NCI-H524 (cell line): ENCODE measurements around the gene SMURF1.
"Not testable (repeated sequence)": the region's sequence is repeated elsewhere in the genome, so short reads cannot be mapped to it uniquely, and the experiment has no call there.

Experiments
- DNase-seq, 2 experiments: peaks; one replicate each; lab custom pipeline; 2025; lab: John Stamatoyannopoulos, UW

Gene SMURF1

DNA sequence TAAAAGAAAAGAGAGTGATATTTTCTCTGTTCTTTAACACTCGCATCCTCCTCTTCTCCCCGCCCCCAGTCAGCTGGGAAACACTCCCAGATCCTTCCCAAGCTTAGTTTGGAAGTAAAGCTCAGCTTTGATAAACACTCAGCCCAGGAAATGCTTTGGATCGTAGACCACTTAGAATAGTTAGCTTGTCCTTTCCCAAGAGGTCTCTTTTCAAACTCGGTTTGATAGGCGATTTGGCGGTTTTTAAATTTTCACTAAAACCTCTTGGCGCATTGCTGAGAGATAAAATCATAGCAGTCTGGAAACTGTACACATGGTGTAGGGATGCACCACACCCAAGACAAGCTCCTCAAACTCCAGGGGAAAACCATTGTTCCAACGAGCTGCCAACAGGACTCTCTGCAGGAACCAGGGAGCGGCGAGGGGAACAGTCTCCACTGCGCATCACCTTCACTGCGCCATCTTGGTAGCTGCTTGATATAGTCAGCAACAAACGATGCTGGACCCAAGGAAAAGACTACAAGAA lies 22.3 kb downstream of the SMURF1 start:
- no peak for DNase-seq

DNA sequence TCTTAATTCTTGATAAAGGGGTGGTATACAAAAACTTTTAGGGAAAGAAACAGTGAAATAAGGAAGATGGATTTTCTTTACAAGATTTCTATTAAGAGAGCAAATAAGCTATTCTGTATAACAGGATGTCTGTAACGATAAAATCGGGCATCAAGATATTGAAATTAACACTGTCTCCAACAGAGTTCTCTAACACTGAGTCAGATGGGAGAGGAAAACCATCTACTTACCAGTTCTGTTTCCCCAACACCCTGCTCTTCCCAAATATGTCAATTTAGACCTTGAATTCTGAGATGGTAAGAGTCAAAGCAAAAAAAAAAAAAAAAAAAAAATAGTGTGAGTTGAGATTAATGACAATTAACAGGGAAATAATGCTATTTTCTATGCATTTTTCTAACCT lies 23.0 kb downstream of the SMURF1 start:
- no peak for DNase-seq

DNA sequence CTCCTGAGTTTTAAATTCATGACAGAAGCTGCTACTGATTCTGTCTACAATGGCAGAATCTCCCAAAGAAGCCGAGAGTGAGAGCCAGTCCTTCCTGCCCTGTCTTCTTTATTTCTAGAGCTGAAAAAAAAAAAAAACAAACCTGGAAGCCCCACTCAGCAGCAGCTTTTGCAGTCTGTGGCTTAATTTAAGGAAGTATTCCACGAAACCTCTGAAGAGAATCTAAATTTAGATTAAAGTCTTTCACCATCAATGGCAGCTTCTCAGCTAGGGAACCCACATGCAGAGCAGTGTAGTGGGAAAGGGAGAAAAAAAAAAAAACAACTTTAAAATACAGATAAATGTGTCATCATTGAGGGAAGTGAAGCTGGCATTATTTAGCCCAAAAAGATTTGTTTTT lies 23.4 kb downstream of the SMURF1 start:
- DNase-seq, result no peak

DNA sequence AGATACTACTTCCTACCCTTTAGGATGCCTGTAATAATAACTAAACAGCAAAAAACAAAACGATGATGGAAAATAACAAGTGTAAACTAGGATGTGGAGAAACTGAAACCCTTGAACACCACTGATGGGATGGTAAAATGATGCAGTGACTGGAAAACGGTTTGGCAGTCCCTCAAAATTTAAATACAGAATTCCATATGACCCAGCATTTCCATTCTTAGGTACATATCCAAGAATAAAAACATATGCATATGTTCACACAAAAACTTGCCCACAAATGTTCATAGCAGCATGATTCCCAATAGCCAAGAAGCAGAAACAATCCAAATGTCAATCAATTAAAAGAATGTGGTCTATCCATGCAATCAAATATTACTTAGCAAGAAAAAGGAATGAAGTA lies 25.8 kb downstream of the SMURF1 start:
- no peak for DNase-seq

DNA sequence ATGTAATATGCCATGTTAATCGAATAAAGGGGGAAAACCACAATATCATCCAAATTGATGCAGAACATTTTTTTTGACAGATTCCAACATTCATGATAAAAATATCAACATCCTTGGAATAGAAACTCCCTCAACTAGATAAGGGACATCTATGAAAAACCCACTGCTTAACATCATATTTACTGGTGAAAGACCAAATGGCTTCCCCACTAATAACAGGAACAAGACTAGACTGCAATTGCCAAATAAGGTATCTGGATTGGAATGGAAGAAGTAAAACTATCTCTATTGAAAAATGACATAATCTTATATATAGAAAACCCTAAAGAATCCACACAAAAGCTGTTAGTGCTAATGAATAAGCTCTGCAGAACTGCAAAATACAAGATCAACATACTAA lies 27.8 kb downstream of the SMURF1 start:
- no peak for DNase-seq

DNA sequence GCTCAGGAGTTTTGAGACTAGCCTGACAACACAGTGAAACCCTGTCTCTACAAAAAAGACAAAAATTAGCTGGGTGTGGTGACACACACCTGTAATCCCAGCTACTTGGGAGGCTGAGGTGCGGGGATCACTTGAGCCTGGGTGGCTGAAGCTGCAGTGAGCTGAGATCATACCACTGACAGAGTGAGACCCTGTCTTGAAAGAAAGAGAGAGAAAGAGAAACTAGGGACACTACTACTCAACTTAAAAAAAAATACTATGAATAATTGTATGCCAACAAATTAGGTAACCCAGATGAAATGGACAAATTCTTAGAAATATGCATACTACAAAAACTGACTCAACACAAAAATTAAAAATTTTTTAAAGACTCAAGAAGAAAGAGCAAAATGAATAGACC lies 28.5 kb downstream of the SMURF1 start:
- no peak for DNase-seq

DNA sequence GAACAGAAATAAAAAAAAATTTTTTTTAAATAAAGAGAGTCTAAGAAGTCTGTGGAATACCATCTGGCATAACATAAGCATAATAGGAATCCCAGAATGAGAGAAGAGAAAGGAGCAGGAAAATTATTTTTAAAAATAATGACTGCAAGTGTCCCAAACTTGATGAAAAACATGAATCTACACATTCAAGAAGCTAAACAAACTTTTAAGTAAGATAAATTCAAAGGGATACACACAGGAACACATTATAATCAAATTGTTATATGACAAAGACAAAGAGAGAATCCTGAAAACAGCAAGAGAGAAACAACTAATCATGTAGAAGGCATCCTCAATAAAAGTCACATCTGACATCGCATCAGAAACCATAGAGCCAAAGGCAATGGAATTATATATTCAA lies 30.9 kb downstream of the SMURF1 start:
- DNase-seq, result no peak

DNA sequence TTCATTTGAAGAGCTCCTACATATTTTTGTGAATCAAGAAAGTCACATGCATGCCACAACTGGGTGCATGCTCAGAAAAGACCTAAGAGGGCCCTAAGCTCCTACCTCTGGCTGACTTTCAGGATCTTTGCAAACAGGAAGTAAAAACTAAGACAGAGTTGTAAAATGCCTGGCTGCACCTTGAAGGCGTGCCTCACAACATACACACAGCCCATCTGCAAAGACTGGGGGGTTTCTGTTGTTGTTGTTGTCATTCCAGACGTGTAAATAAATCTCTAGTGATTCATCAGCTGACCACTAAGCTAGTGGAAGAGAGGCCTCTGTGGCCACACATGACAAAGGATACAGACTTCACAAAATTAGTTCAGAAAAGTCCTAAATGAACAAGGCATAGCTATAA lies 31.8 kb downstream of the SMURF1 start:
- DNase-seq, result no peak

DNA sequence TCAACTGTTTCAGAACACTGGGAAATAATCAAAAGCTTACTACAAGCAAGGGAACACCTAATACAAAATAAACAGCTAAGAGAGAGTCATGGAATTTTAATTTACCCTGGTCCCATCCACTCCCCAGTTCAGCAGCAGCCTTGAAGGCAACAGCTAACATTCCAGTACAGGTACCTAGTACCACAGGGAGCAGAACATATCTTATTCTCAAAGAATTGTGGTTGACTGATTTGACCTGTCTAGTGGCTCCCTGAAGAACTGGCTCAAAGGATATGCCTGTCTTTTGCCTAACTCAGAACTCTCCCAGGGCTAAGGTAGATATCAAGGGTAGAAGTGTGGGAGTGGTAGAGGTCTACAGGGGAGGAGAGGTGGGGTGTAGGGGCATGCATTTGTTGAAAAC lies 32.3 kb downstream of the SMURF1 start:
- DNase-seq, result no peak

DNA sequence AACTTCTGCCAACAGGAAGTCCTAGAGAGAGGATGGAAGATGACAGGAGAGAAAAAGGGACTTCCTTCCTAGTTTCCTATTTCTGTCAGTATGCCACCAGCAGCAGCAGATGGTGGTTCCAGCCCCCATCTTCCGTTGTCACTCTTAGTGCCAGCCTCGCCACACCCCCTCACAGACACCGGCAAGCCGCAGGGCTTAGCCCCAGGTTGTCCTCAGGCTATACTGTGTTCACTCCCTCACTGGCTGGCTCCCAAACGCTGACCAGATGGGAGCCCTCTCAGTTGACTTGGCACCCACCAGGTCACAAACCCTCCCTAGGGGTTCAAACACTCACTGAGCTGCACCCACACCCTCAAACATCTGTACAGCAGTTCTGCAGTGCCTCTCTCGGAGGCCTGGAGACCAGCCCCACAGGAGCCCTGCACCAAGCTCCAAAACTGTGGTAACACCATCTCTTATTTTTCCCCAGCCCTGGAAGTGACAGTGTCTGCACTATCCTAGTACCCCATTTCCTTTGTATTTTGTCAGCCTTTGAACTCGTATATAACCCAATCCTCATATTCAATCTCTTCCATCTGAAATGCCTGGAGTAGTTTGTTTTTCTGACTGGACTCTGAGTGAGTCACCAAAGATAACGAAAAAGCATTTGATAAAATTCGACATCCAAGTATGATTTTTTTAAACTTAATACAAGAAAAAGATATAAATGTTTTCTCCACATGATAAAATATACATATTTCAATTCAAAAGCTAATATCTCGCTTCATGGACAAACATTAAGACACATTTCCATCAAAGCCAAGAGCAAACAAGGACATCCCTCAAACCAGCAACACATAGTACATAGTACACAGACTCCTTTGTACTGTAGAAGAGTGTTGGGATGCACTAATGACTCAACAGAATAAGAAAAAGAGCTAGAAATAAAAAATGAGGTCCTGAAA lies 34.5 kb downstream of the SMURF1 start:
- peak; percentile 42 to 79 for DNase-seq

DNA sequence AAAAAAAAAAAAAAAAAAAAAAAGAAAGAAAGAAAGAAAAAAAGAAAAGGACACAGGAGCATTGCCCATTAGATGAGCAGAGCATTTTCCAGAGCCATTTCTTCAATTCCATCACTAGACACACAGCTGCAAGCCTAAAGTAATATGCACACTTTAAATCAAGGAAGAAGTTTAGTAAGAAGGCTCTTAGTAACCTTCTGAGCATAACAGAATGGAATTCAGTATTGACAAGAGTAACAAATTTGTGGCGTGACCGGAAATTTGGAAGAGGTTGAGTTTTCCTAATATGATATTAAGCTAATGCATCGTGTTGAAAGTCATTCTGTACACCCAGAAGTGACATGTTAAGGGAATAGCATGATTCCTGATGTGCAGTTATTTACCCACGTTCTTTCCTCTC lies 35.3 kb downstream of the SMURF1 start:
- no peak for DNase-seq

DNA sequence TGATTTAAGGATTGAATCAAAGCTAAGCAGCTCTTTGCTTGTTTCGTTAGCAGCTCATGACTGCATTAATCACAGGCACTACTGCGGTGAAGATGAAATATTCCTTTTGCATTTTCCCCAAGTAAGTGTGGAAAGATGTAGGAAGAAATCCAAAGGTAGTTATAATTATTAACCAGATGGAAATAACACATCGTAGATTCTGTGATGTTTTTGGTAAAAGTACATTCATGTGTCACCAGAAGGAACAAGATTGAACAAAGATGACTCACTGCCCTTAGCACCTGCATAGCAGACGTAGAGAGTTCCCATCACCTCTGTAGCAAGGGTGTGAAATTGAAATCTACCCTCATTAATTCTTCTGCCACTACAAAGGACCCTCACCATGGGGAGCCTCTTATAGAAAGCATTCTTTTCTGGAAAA lies 37.1 kb downstream of the SMURF1 start:
- no peak for DNase-seq

DNA sequence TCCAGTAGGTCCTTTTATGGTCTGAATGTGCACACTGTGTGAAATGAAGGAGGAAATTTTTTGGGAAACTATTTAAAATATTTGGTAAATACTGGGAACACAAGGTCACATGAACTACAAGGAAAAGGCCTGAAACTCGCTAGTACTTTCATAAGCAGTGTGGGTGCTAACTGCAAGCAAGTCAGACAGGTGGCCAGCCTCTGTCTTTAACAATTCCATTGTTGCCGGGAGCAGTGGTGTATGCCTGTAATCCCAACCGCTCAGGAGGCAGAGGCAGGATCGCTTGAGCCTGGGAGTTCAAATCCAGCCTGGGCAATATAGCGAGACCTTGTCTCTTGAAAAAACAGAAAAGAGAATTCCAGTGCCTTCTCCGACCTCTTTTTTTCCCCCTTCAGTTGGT lies 37.5 kb downstream of the SMURF1 start:
- DNase-seq, result no peak

DNA sequence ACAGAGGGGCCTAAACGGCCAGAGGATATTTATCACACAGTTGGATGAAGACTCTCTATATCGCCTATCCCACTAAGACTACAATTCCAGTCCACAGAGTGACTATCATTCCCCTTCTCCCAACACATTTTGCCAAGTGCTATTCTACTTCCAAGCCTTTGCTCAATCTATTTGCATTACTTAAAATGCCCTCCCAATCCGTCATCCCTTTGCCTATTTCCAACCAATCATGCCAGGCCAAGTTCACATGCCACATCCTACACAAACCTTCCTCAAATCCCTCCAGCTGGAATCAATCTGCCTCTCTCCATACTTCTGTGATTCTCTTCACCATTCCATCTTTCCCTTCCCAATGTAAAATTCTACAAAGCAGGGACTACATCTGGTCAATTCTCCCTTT lies 38.2 kb downstream of the SMURF1 start:
- DNase-seq, result no peak

DNA sequence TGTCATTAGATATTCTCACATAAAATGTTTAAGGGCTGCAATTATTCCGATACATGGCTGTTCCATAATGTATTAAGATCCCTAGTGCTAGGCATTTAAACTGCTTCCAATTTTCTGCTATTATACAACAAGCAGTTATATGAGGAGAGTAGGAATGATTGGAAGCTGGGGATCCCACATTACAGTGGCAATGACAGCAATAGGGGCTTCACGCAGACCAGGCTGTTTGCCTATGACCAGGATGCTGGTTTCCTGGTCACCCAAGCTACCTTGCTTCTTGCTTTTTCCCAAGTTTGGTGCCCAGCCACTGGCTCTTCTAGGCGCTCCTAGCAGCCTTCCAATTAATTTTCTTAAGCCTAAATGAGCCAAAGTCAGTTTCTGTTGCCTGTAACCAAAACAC lies 39.3 kb downstream of the SMURF1 start:
- DNase-seq, result no peak

DNA sequence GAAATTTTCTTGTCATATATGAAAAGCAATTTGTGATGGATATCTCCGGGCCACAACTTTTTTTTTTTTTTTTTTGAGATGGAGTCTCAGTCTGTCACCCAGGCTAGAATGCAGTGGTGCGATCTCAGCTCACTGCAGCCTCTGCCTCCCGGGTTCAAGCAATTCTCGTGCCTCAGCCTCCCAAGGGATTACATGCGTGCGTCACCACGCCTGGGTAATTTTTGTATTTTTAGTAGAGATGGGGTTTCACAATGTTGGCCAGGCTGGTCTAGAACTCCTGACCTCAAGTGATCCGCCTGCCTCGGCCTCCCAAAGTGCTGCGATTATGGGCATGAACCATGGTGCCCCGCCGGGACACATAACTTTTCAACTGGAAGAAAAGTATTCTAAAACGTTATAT lies 40.1 kb downstream of the SMURF1 start:
- DNase-seq, result not testable (repeated sequence)

DNA sequence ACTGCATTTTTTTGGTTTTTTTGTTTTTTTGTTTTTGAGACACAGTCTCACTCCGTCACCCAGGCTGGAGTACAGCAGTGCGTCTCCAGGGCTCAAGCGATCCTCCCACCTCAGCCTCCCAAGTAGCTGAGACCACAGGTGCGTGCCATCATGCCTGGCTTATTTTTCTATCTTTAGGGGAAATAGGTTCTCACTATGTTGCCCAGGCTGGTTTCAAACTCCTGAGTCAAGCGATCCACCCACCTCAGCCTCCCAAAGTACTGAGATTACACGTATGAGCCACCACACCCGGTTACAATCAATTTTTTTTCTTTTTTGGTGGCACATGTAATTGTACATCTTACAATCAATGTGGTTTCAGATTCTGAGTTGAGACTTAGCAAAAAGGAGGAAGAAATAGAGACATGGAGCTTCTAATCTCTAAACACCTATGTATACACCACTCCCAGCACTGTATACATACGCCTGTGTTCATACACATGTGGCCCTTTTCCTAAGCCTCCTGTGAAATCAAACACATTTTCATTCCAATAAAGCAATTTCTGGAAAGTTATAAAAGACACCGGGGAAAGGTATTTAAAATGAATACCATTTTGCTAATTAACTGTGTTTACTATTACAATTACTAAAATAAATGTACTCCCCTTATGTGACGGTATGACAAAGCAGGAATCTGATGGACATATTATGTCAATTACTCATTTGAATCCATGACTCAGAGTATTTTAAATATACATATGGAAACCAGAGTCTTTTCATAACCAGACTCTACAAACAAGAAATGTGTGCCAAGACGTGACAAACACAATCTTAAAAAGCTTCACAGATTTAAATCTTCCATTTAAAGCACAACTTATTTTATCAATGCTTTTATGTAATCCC lies 40.9 kb downstream of the SMURF1 start:
- DNase-seq, result no peak

DNA sequence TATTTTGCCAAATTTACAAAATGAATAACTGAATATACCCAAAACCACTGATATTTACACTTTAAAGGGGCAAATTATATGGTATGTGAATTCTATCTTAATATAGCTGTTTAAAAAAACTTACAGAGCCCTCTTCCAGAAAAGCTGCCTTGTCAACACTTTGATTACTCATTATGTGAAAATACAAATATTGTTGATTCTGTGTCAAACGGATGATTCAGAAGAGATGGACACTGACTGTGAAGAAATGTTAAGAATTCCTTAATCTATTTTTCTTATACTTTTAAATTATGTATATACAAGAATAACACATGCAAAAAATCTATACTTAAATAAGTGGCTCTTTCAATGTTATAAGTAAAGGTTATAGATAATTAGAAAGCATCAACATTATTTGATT lies 41.5 kb downstream of the SMURF1 start:
- no peak for DNase-seq

DNA sequence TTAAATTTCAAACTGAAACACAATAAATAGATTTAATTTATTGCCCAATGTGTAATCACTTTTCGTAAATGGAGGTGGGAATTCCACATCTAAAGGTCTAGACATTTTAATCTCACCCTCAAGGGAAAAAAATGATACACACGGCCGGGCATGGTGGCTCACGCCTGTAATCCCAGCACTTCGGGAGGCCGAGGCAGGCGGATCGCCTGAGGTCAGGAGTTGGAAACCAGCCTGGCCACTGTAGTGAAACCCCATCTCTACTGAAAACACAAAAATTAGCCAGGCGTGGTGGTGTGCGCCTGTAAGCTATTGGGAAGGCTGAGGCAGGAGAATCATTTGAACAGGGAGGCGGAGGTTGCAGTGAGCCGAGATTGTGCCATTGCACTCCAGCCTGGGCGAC lies 42.4 kb downstream of the SMURF1 start:
- DNase-seq, result not testable (repeated sequence)

DNA sequence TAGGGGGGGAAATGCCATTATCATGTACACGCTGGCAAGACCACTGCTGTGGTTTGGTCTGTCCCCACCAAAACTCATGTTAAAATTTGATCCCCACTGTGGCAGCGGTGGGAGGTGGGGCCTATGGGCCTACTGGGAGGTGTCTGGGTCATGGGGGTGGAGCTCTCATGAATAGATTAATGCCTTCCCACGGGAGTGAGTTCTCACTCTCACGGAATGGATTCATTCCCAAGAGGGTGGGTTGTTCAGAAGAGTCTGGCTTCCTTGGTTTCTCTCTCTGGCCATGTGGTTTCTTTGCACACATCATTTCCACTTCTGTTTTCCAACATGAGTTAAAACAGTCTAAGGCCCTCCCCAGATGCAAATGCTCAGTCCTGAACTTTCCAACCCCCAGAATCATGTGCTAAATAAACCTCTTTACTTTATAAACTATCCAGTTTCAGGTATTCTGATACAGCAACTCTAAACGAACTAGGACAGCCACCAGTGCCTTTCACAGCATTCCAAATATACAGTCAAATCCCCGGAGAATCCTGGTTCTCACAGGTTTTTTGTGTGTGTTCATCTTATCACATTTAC lies 44.3 kb downstream of the SMURF1 start:
- no peak for DNase-seq

DNA sequence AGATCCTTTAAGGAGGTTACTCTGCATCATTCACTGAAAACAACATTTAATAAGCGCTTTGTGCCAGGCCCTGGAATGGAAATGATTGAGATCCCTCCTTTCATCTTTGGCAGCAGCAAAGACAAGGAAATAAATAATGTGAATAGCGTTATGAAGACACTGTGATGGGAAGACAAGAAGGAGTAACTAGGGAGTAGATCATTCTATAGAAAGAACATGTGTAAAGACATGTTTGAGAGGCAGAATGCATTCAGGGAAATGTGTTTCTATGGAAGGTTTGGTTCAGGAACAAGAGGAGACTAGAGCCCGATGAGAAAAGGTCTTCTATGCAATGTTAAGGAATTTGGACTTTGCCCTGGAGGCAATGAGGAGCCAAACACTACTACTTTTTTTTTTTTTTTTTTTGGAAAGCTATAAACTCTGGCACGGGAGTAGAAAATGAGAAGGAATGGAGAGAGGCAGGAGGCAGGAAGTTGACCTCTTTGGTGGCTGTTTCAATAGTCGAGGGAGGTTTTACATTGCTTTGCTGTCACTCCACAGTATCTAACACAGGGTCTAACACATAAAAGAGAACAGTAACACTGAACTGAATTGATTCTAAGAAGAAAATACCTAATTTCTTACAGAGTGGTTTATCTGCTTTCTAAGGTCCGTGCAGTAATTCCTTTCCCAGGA lies 44.9 kb downstream of the SMURF1 start:
- DNase-seq, result no peak

DNA sequence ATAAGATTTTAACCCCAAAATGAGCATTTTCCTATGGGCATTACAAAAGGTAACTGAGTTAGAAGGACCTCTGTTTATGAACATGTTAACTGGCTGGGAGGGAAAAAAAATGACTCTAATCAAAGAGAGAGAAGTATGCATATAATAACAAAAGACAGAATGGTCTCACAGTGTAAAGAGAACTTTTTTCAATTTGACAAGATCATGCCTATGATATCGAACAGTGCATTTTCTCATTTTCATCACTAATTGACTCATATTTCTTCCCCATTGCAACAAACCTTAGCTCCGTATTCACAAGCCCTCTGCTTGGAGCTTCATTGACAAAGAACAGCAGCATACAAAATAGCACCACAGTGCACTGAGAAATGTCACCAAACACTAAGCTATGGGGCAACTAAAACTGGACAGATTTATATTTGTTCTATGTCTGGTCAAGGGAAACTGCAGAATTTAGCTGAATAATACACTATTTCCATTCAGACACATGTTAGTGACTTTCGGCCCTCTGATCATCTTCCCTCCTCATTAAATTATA lies 45.6 kb downstream of the SMURF1 start:
- no peak for DNase-seq
